ENCODE measurements around the gene DCC. TPM values are rescaled to one million over a fixed set of nuclear protein-coding genes. Genes with fewer than 3 reads are reported as not detected.

The DCC gene
- total and polyA plus RNA-seq, 9 of the 15 experiments (the other 6 are each of a cell fraction or from before 2014, with no cell fraction given): not detected

DNA sequence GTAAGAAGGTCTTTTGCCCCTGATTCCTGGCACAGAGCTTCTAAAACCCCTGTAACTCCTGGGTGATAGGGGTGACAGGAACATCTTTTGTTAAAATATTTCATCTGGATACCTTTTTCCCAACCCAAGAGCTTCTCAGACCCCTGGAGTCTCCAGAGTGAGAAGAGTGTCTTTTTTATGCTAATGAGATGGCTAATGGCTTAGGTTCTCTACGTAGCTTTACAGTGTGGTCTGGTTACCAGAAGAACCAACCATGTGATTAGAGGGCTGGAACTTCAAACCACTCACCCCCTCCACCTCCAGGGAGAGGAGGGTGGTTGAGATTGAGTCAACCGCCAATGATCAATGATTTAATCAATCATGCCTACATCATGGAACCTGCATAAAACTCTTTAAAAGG, 16.2 kb upstream of the DCC start:
- TF ChIP-seq SMARCC2 (IDR thresholded peaks at IDR 0.05; ENCODE audit: low read depth) (no peak), PTBP1 (IDR thresholded peaks at IDR 0.05; ENCODE audit: low read depth, low read length) (no peak), NRF1 (conservative IDR thresholded peaks at IDR 0.05 in 1 of 2, IDR thresholded peaks at IDR 0.05 in 1 of 2) (no peak), THAP12 (CRISPR knock-in tag; IDR thresholded peaks at IDR 0.05) (no peak), NBN (IDR thresholded peaks at IDR 0.05; ENCODE audit: low read depth) (no peak), PCBP2 (IDR thresholded peaks at IDR 0.05; ENCODE audit: low read depth, low read length, poor library complexity, severe bottlenecking) (no peak), L3MBTL2 (IDR thresholded peaks at IDR 0.05) (no peak), BRCA1 (IDR thresholded peaks at IDR 0.05) (no peak), BRCA1 (CRISPR knock-in tag; IDR thresholded peaks at IDR 0.05) (no peak)
- CTCF ChIA-PET (ENCODE audit: low intra/inter-chr PET ratio): no interaction called here
- no peak overlapping the region for H3K27ac ChIP-seq (ENCODE audit: extremely low read depth, low read depth, low read length)
- H3K4me2 ChIP-seq (ENCODE audit: insufficient read depth, low read length): no peak overlapping the region
- H4K20me1 ChIP-seq (replicated peaks; ENCODE audit: control insufficient read depth, insufficient read depth, low read length): no peaks in the 10 kb centered on the region
- FAIRE-seq (no peak), ATAC-seq (no peak), DNase-seq (ENCODE audit: extremely low read depth in 1 of 4, low spot score in 3 of 4) (no peak)
- no peaks in the 10 kb centered on the region for H3K4me1 ChIP-seq (replicated peaks in 1 of 2; ENCODE audit: control insufficient read depth in 2 of 2, insufficient read depth in 2 of 2, low read length in 2 of 2)
- no peaks in the 10 kb centered on the region for H3K36me3 ChIP-seq (ENCODE audit: control insufficient read depth, insufficient read depth, low read length)
- WGBS (ENCODE audit: insufficient coverage, low coverage, missing lambda C conversion rate): 0% methylated on average over 2 of the region's 2 CpGs
- POLR2A ChIA-PET: no interaction called here
- no peaks in the 10 kb centered on the region for H3K9me1 ChIP-seq (ENCODE audit: control insufficient read depth, insufficient read depth, low read length)
- no peaks in the 10 kb centered on the region for H3K27me3 ChIP-seq (ENCODE audit: control insufficient read depth in 2 of 2, insufficient read depth in 2 of 2, low read length in 2 of 2)
- H2AFZ ChIP-seq (ENCODE audit: low read depth, low read length): no peak overlapping the region
- H3K9ac ChIP-seq (ENCODE audit: insufficient read depth in 1 of 2, low read depth in 2 of 2, low read length in 2 of 2): no peak overlapping the region
- BruUV-seq (replicated peaks): no TSS peak
- H3K79me2 ChIP-seq (ENCODE audit: control insufficient read depth, insufficient read depth, low read length): no peaks in the 10 kb centered on the region
- in situ Hi-C loops (cut with MboI) (no loop called here), intact Hi-C loops (cut with micrococcal nuclease) (no loop called here)
- H3K4me3 ChIP-seq: no peak overlapping the region
- no peaks in the 10 kb centered on the region for H3K9me3 ChIP-seq (replicated peaks; ENCODE audit: control insufficient read depth, insufficient read depth, low read depth, low read length)

All from K562 (cell line).